Endothelial cell of umbilical vein (primary cell): ENCODE measurements around the gene IQGAP2. TPM values are rescaled to one million over a fixed set of nuclear protein-coding genes. Genes with fewer than 3 reads are reported as not detected.

Experiments used
- BruUV-seq: library from RNA; stranded (reverse); fragments of 400-500 nt; replicated peaks from 2 replicates; lab custom pipeline; 2021; lab: Mats Ljungman, UMichigan
- CTCF ChIA-PET: fragments of 300-600, 350-600 bp; sonication (Branson Sonifier 250); formaldehyde crosslinking; loops from one replicate; lab custom pipeline; 2021; ENCODE audit warnings: antibody characterized with exemption, inconsistent platforms; lab: Charles Lee
- POLR2A ChIA-PET: fragments of 300-600, 350-600 bp; sonication (Branson Sonifier 250); formaldehyde crosslinking; loops from one replicate; lab custom pipeline; 2021; ENCODE audit warnings: antibody characterized with exemption, inconsistent platforms; lab: Charles Lee
- DNase-seq: peaks from one replicate; pipeline ENCODE4 v3.0.0-alpha.2; 2011; ENCODE audit warnings: low read depth, low spot score
- FAIRE-seq: peaks from 2 replicates; lab custom pipeline; 2011; peaks lifted over from hg19 to GRCh38; lab: Jason Lieb, UNC
- H2AFZ ChIP-seq: 2 replicates; pipeline ENCODE4 v1.6.0; 2012; ENCODE audit warnings: low read depth, low read length, control low read depth, inconsistent platforms
- H3K27ac ChIP-seq: 2 replicates; pipeline ENCODE4 v1.5.1; 2011; ENCODE audit warnings: low read depth, mild to moderate bottlenecking, control low read depth, low read length, moderate library complexity; ENCODE audit not compliant: insufficient read depth
- H3K27me3 ChIP-seq, 2 experiments: 2 replicates each; pipeline versions ENCODE4 v1.6.0 to v1.6.1; 2011; ENCODE audit warnings: low read length in 2 of 2, mixed read lengths in 1 of 2; ENCODE audit not compliant: control insufficient read depth in 2 of 2, insufficient read depth in 2 of 2
- H3K36me3 ChIP-seq, 2 experiments: 2 replicates in 1 of 2; 3 replicates in 1 of 2; pipeline ENCODE4 v1.5.1; 2011; ENCODE audit warnings: low read length in 2 of 2, mild to moderate bottlenecking in 1 of 2, moderate library complexity in 1 of 2; ENCODE audit not compliant: control insufficient read depth in 2 of 2, insufficient read depth in 2 of 2; ENCODE audit errors: extremely low read depth in 1 of 2
- H3K4me1 ChIP-seq: 3 replicates; pipeline ENCODE4 v1.5.1; 2011; ENCODE audit warnings: mild to moderate bottlenecking, low read length; ENCODE audit not compliant: control insufficient read depth, insufficient read depth; ENCODE audit errors: extremely low read depth
- H3K4me2 ChIP-seq: 2 replicates; pipeline ENCODE4 v1.6.1; 2011; ENCODE audit warnings: low read length, control low read depth, mixed read lengths; ENCODE audit not compliant: insufficient read depth
- H3K4me3 ChIP-seq, 3 experiments: fragments of 200-600 bp in 1 of 3; sonication (generic), shearing (Covaris generic) in 1 of 3; replicated peaks in 1 of 3; 2 replicates each; pipeline ENCODE4 v1.5.1; 2011 to 2016; ENCODE audit warnings: control low read depth in 3 of 3, low read length in 3 of 3, mild to moderate bottlenecking in 2 of 3, inconsistent platforms in 1 of 3, low read depth in 1 of 3, moderate library complexity in 1 of 3; ENCODE audit not compliant: insufficient read depth in 1 of 3
- H3K79me2 ChIP-seq: 2 replicates; pipeline ENCODE4 v1.6.0; 2012; ENCODE audit warnings: low read length, inconsistent platforms; ENCODE audit not compliant: control insufficient read depth, insufficient read depth
- H3K9ac ChIP-seq: replicated peaks from 2 replicates; pipeline ENCODE3; 2011; ENCODE audit warnings: low read length, control low read depth; ENCODE audit not compliant: insufficient read depth; ENCODE audit errors: extremely low read depth
- H3K9me1 ChIP-seq: replicated peaks from 3 replicates; pipeline ENCODE4 v1.6.0; 2011; ENCODE audit warnings: mild to moderate bottlenecking, low read length; ENCODE audit not compliant: control insufficient read depth, insufficient read depth; ENCODE audit errors: extremely low read depth
- H3K9me3 ChIP-seq: replicated peaks from 2 replicates; pipeline ENCODE4 v1.5.1; 2012; ENCODE audit warnings: low read length, inconsistent platforms; ENCODE audit not compliant: control insufficient read depth, insufficient read depth
- H4K20me1 ChIP-seq: replicated peaks from 2 replicates; pipeline ENCODE3; 2011; ENCODE audit warnings: mild to moderate bottlenecking, low read length; ENCODE audit not compliant: control insufficient read depth, insufficient read depth; ENCODE audit errors: extremely low read depth
- EZH2 ChIP-seq: IDR thresholded peaks from 2 replicates; pipeline ENCODE4 v1.6.1; 2012; ENCODE audit warnings: borderline replicate concordance, low read depth, mild to moderate bottlenecking, moderate library complexity, low read length, inconsistent platforms; ENCODE audit not compliant: severe bottlenecking
- FOS ChIP-seq: IDR thresholded peaks from 2 replicates; pipeline ENCODE4 v1.6.1; 2011; ENCODE audit warnings: mild to moderate bottlenecking, low read length, moderate library complexity, borderline replicate concordance; ENCODE audit not compliant: insufficient read depth
- GATA2 ChIP-seq: IDR thresholded peaks from 2 replicates; pipeline ENCODE4 v1.7.0; 2011; ENCODE audit warnings: low read depth, mild to moderate bottlenecking, moderate library complexity, mixed read lengths, low read length; ENCODE audit not compliant: insufficient read length, insufficient read depth
- JUN ChIP-seq: IDR thresholded peaks from 2 replicates; pipeline ENCODE4 v1.6.1; 2011; ENCODE audit warnings: borderline replicate concordance, low read depth; ENCODE audit not compliant: insufficient read length, insufficient read depth
- MYC ChIP-seq: IDR thresholded peaks from one replicate; pipeline ENCODE4 v1.6.1; 2011; ENCODE audit warnings: mild to moderate bottlenecking, low read depth, low read length
- POLR2A ChIP-seq: IDR thresholded peaks from 2 replicates; pipeline ENCODE4 v1.6.1; 2012; ENCODE audit warnings: low read depth, mild to moderate bottlenecking, control low read depth, low read length
- POLR2AphosphoS5 ChIP-seq: IDR thresholded peaks from 2 replicates; pipeline ENCODE4 v1.6.1; 2012; ENCODE audit warnings: low read depth, mild to moderate bottlenecking, control low read depth, low read length, moderate library complexity; ENCODE audit not compliant: insufficient read depth
- dilution Hi-C: fragments of 300-500 bp; cut with MboI; formaldehyde crosslinking; loops from one replicate; pipeline ENCODE4 v1.15.0; 2019; ENCODE audit warnings: low sequenced_read_pairs; ENCODE audit not compliant: extremely low pct_ligation_motif_present
- intact Hi-C: fragments of 100-400 bp; cut with micrococcal nuclease; formaldehyde crosslinking; loops from one replicate; pipeline ENCODE4 v1.10.0; 2022
- polyA plus RNA-seq, 4 experiments: library from polyadenylated mRNA; depleted of rRNA in 3 of 4; stranded (reverse) in 3 of 4; unstranded in 1 of 4; fragments of >200 nt; gene quantifications; 2 replicates each; pipeline versions ENCODE4 v1.2.1 to v1.2.3, GENCODE V29; 2011 to 2012; ENCODE audit warnings: missing spikeins in 1 of 4
- total RNA-seq: library from RNA; stranded (reverse); gene quantifications from 2 replicates; pipeline ENCODE4 v1.2.3, GENCODE V29; 2021
- TF ChIP-seq, protein P1 (sequence below): IDR thresholded peaks from 2 replicates; pipeline ENCODE4 v1.6.1; 2011; ENCODE audit not compliant: insufficient read depth, insufficient read length
- TF ChIP-seq, protein P2 (sequence below), 2 donors: IDR thresholded peaks; 1 replicate in 1 of 2; 2 replicates in 1 of 2; pipeline ENCODE4 v1.5.1; 2011; ENCODE audit warnings: low read length in 2 of 2, mild to moderate bottlenecking in 2 of 2, moderate library complexity in 2 of 2, control low read depth in 1 of 2, inconsistent platforms in 1 of 2, low read depth in 1 of 2; ENCODE audit not compliant: insufficient read depth in 1 of 2; ENCODE audit errors: extremely low read depth in 1 of 2

Gene IQGAP2
- total and polyA plus RNA-seq, 2 donors (not counting 3 experiments of a cell fraction or from before 2014, with no cell fraction given), result 4.5 to 4.7 TPM

DNA sequence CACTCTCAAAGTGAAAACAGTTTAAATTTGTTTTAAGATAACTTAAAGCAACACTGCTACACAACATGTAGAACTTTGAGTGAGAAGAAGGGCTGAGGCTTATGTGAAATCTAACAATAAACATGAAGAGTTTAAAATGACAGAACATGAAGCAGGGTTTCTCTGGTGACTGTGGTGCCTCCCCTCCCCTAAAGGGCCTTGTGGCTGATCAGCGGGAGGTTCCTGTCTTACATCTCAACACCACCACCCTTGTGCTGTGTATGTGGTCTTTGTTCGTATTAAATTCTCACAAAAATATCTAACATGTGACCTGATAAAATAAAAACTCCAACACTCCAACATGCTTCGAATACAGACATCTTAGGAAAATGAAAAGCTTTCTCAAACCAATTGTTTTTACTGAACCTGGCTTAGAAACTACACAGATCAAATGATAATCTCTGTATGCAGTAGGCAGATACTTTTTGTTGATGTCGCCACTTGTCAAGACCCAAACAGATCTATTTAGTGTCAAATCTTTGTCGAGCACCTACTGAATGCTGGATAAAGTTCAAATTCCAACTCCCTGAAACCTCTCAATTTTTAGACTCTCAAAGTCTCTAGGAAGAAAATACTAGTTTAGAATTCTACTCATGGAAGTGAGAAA is 9.9 kb upstream of the IQGAP2 start:
- dilution Hi-C loops, result no loop called here
- CTCF ChIA-PET, result no interaction called here

More for the DNA sequence above, 9.9 kb upstream of the IQGAP2 start:
- BruUV-seq, result no TSS peak
- H2AFZ ChIP-seq, result no peak overlapping the region
- no peaks in the 10 kb centered on the region for H3K79me2 ChIP-seq
- FAIRE-seq, result no peak
- TF ChIP-seq POLR2AphosphoS5, result no peak
- no peak for TF ChIP-seq GATA2
- no peak for TF ChIP-seq FOS
- TF ChIP-seq MYC, result no peak
- TF ChIP-seq POLR2A, result no peak
- no peak for TF ChIP-seq JUN
- TF ChIP-seq EZH2, result no peak
- TF ChIP-seq, protein P1, sequence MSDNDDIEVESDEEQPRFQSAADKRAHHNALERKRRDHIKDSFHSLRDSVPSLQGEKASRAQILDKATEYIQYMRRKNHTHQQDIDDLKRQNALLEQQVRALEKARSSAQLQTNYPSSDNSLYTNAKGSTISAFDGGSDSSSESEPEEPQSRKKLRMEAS, result no peak
- TF ChIP-seq, protein P2, sequence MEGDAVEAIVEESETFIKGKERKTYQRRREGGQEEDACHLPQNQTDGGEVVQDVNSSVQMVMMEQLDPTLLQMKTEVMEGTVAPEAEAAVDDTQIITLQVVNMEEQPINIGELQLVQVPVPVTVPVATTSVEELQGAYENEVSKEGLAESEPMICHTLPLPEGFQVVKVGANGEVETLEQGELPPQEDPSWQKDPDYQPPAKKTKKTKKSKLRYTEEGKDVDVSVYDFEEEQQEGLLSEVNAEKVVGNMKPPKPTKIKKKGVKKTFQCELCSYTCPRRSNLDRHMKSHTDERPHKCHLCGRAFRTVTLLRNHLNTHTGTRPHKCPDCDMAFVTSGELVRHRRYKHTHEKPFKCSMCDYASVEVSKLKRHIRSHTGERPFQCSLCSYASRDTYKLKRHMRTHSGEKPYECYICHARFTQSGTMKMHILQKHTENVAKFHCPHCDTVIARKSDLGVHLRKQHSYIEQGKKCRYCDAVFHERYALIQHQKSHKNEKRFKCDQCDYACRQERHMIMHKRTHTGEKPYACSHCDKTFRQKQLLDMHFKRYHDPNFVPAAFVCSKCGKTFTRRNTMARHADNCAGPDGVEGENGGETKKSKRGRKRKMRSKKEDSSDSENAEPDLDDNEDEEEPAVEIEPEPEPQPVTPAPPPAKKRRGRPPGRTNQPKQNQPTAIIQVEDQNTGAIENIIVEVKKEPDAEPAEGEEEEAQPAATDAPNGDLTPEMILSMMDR (IDR thresholded peaks at IDR 0.05; ENCODE audit: extremely low read depth in 1 of 2, insufficient read depth in 1 of 2, low read depth in 1 of 2, low read length in 2 of 2), result no peak
- POLR2A ChIA-PET, result no interaction called here
- H3K27ac ChIP-seq, result no peak overlapping the region
- H3K9ac ChIP-seq, result no peak overlapping the region
- no peak overlapping the region for H3K4me2 ChIP-seq
- no peak for DNase-seq
- H3K9me1 ChIP-seq, result no peaks in the 10 kb centered on the region
- H3K9me3 ChIP-seq, result no peaks in the 10 kb centered on the region
- no peaks in the 10 kb centered on the region for H4K20me1 ChIP-seq
- no peaks in the 10 kb centered on the region for H3K4me1 ChIP-seq
- no peak overlapping the region for H3K4me3 ChIP-seq
- H3K27me3 ChIP-seq, result peaks cover 0 to 3% of the 10 kb centered on the region in 2 experiments
- intact Hi-C loops, result no loop called here
- H3K36me3 ChIP-seq, result no peaks in the 10 kb centered on the region
